Small intestine (tissue), 7 donors: ENCODE data around the gene ENPEP. TPM values are rescaled to one million over a fixed set of nuclear protein-coding genes. Genes with fewer than 3 reads are reported as not detected.

Experiments used
- DNase-seq, 2 donors: peaks; one replicate each; pipeline versions ENCODE4 v3.0.0 to v3.0.0-alpha.2; 2013
- FAIRE-seq: peaks from 2 replicates; lab custom pipeline; 2012; peaks lifted over from hg19 to GRCh38; lab: Jason Lieb, UNC
- H3K27ac ChIP-seq, 3 donors: one replicate each; pipeline ENCODE4 v1.5.1; 2013; ENCODE audit warnings: low read length in 2 of 3, mild to moderate bottlenecking in 2 of 3, control low read depth in 1 of 3, inconsistent platforms in 1 of 3, low read depth in 1 of 3, moderate library complexity in 1 of 3
- H3K27me3 ChIP-seq, 3 donors: one replicate each; pipeline ENCODE4 v1.6.1; 2013; ENCODE audit warnings: low read length in 3 of 3, inconsistent platforms in 1 of 3; ENCODE audit not compliant: control insufficient read depth in 3 of 3, insufficient read depth in 3 of 3
- H3K36me3 ChIP-seq, 3 donors: one replicate each; pipeline ENCODE4 v1.6.1; 2013; ENCODE audit warnings: low read length in 3 of 3, inconsistent platforms in 1 of 3, low read depth in 1 of 3, mild to moderate bottlenecking in 1 of 3, moderate library complexity in 1 of 3; ENCODE audit not compliant: control insufficient read depth in 3 of 3, insufficient read depth in 2 of 3
- H3K4me1 ChIP-seq, 3 donors: one replicate each; pipeline ENCODE4 v1.6.1; 2013; ENCODE audit warnings: low read length in 2 of 3, inconsistent platforms in 1 of 3, low read depth in 1 of 3, mild to moderate bottlenecking in 1 of 3, moderate library complexity in 1 of 3; ENCODE audit not compliant: control insufficient read depth in 3 of 3, insufficient read depth in 2 of 3
- H3K4me3 ChIP-seq, 3 donors: one replicate each; pipeline ENCODE4 v1.5.1; 2013; ENCODE audit warnings: low read length in 3 of 3, control low read depth in 1 of 3, inconsistent platforms in 1 of 3, low read depth in 1 of 3, mild to moderate bottlenecking in 1 of 3, moderate library complexity in 1 of 3
- H3K9me3 ChIP-seq, 2 donors: one replicate each; pipeline ENCODE4 v1.6.1; 2013; ENCODE audit warnings: low read depth in 1 of 2, low read length in 1 of 2; ENCODE audit not compliant: control insufficient read depth in 2 of 2, insufficient read depth in 1 of 2
- WGBS, 3 donors: extraction: QIAGEN DNeasy Blood & Tissue Kit; methylation state at CpG; one replicate each; pipeline ENCODE4 v1.1.7; 2013; 5-methylcytosine and 5-hydroxymethylcytosine counted together
- polyA plus RNA-seq, 4 donors: library from polyadenylated mRNA; stranded (reverse) in 3 of 4; unstranded in 1 of 4; fragments of 200-250 nt in 3 of 4; fragments of 120-200 nt in 1 of 4; gene quantifications; one replicate each; pipeline versions ENCODE4 v1.2.1 to v1.2.3, GENCODE V29; 2013
- donor health status: healthy with polysubstance abuse.
- donor health status: control.
- donor health status: control.
- donor health status: Bipolar disorder and iron deficiency.
- donor health status: healthy.

Gene ENPEP
- polyA plus RNA-seq, 4 donors: 26.9 to 79.4 (median 45.5) TPM

- DNase-seq (peak in 1 of 2 donors; percentile 9), FAIRE-seq (no peak)
- Histone ChIP-seq H3K27ac (no peak overlapping the region), H3K36me3 (peaks cover 0 to 2% (median 0%) of the 10 kb centered on the region in 3 donors), H3K9me3 (no peaks in the 10 kb centered on the region), H3K4me1 (no peaks in the 10 kb centered on the region), H3K27me3 (no peaks in the 10 kb centered on the region), H3K4me3 (no peak overlapping the region)
- 27 to 52% (median 40%) methylated on average over 2 of the region's 2 CpGs for WGBS, 3 donors
Observed at GRCh38 chr4:110533590-110533910, 57.6 kb downstream of the ENPEP start.

- no peaks in the 10 kb centered on the region for H3K9me3 ChIP-seq
- H3K4me3 ChIP-seq: no peak overlapping the region
- FAIRE-seq (no peak), DNase-seq (no peak)
- no peak overlapping the region for H3K27ac ChIP-seq
- H3K27me3 ChIP-seq: no peaks in the 10 kb centered on the region
- whole genome bisulfite sequencing, 3 donors: 68 to 91% (median 81%) methylated on average over 3 of the region's 3 CpGs
- H3K4me1 ChIP-seq: no peaks in the 10 kb centered on the region
- peaks cover 0 to 2% (median 0%) of the 10 kb centered on the region in 3 donors for H3K36me3 ChIP-seq
Observed at GRCh38 chr4:110533940-110534339, 58.0 kb downstream of the ENPEP start.

- no peak for FAIRE-seq
- Histone ChIP-seq H3K9me3 (no peaks in the 10 kb centered on the region), H3K4me1 (no peaks in the 10 kb centered on the region), H3K27me3 (no peaks in the 10 kb centered on the region), H3K27ac (no peak overlapping the region), H3K36me3 (peaks cover 0 to 11% (median 0%) of the 10 kb centered on the region in 3 donors), H3K4me3 (no peak overlapping the region)
- 49 to 87% (median 70%) methylated on average over 3 of the region's 3 CpGs for WGBS, 3 donors
- DNase-seq: no peak
Observed at GRCh38 chr4:110540581-110540980, 64.6 kb downstream of the ENPEP start.

DNA sequence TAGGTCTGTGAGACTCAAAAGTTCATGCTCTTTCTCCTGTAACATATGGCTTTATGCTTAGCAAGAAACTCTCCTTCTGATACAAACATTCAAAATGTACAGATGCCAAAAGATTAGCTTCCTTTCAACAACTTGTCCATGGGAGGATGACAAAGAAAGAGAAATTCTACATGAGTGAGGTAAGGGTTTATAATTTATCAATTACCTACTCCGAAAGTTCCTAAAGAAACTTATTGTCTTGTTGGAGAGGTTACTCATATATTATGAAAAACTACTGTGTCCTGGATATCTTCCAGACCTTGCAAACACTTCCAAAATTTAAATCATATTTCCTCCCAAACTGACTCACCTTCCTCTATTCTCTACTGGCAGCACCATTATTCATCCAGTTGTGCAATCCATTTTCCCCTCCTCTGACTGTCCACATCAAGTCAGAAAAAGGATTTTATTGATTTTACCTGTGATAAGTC is 65.1 kb downstream of the ENPEP start:
- FAIRE-seq (no peak), DNase-seq (no peak)
- Histone ChIP-seq H3K4me1 (no peaks in the 10 kb centered on the region), H3K36me3 (peaks cover 0 to 12% (median 0%) of the 10 kb centered on the region in 3 donors), H3K27me3 (no peaks in the 10 kb centered on the region), H3K4me3 (no peak overlapping the region), H3K9me3 (no peaks in the 10 kb centered on the region), H3K27ac (no peak overlapping the region)
- WGBS, 3 donors: 73 to 91% (median 89%) methylated on average over 1 of the region's 1 CpG

- peaks cover 0 to 1% (median 0%) of the 10 kb centered on the region in 3 donors for H3K27me3 ChIP-seq
- H3K9me3 ChIP-seq: no peaks in the 10 kb centered on the region
- no peaks in the 10 kb centered on the region for H3K4me1 ChIP-seq
- H3K4me3 ChIP-seq: no peak overlapping the region
- 63 to 82% (median 68%) methylated on average over 2 of the region's 2 CpGs for WGBS, 3 donors
- peaks cover 0 to 12% (median 0%) of the 10 kb centered on the region in 3 donors for H3K36me3 ChIP-seq
- H3K27ac ChIP-seq: no peak overlapping the region
- no peak for DNase-seq
- no peak for FAIRE-seq
Observed at GRCh38 chr4:110543577-110543976, 67.6 kb downstream of the ENPEP start.

- no peak for DNase-seq
- Histone ChIP-seq H3K9me3 (no peaks in the 10 kb centered on the region), H3K4me3 (no peak overlapping the region), H3K36me3 (peaks cover 0 to 12% (median 0%) of the 10 kb centered on the region in 3 donors), H3K27me3 (peaks cover 0 to 1% (median 0%) of the 10 kb centered on the region in 3 donors), H3K27ac (no peak overlapping the region), H3K4me1 (no peaks in the 10 kb centered on the region)
- FAIRE-seq: no peak
Observed at GRCh38 chr4:110544594-110544993, 68.6 kb downstream of the ENPEP start.

- Histone ChIP-seq H3K9me3 (no peaks in the 10 kb centered on the region), H3K27ac (no peak overlapping the region), H3K27me3 (peaks cover 0 to 1% (median 0%) of the 10 kb centered on the region in 3 donors), H3K4me1 (no peaks in the 10 kb centered on the region), H3K36me3 (peaks cover 0 to 7% (median 0%) of the 10 kb centered on the region in 3 donors), H3K4me3 (no peak overlapping the region)
- DNase-seq (peak; percentile 29 to 37), FAIRE-seq (no peak)
- 44 to 69% (median 65%) methylated on average over 1 of the region's 1 CpG for WGBS, 3 donors
Observed at GRCh38 chr4:110550260-110550659, 74.3 kb downstream of the ENPEP start.

DNA sequence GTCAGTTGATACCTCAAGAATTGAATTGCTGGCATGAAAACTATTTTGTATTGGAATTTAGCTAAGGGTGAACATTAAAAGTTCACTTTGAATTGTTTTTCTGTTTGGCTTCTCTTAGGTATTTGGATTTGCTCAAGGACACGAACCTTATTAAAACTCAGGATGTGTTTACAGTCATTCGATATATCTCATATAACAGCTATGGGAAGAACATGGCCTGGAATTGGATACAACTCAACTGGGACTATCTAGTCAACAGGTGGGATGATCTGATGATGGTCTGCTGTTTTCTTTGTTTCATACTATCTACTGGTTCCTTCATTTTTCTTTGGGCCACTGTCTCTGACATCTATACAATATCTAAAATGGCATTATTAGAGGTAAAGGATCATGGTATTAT is 77.2 kb downstream of the ENPEP start:
- H3K27ac ChIP-seq: no peak overlapping the region
- H3K9me3 ChIP-seq: no peaks in the 10 kb centered on the region
- 82 to 92% (median 86%) methylated on average over 2 of the region's 2 CpGs for WGBS, 3 donors
- no peak overlapping the region for H3K4me3 ChIP-seq
- H3K27me3 ChIP-seq: no peaks in the 10 kb centered on the region
- H3K36me3 ChIP-seq: peaks cover 0 to 3% (median 0%) of the 10 kb centered on the region in 3 donors
- FAIRE-seq (no peak), DNase-seq (no peak)
- no peaks in the 10 kb centered on the region for H3K4me1 ChIP-seq

DNA sequence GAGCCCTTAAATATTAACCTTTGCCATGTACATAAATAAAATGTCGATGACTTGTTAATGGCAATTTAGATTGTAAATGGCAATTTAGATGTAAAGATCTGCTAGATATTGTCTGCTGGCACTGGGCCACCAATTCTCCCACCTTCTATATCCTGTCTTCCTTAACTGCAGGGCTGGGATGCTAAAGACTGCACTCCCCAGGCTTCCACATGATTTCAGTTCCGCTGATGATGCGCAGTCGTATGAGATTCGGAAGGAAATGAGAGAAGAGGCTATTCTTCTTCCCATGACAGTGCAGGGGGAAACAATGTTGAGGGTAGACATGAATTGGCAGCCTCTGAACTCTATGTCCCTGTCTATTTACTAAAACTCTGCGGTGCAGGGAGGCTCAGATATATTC is 91.3 kb downstream of the ENPEP start:
- H3K4me3 ChIP-seq: no peak overlapping the region
- no peaks in the 10 kb centered on the region for H3K4me1 ChIP-seq
- H3K36me3 ChIP-seq: peaks cover 0 to 8% (median 0%) of the 10 kb centered on the region in 3 donors
- no peaks in the 10 kb centered on the region for H3K27me3 ChIP-seq
- no peaks in the 10 kb centered on the region for H3K9me3 ChIP-seq
- peak in 1 of 2 donors; percentile 29 for DNase-seq
- FAIRE-seq: no peak
- WGBS, 3 donors: 82 to 84% (median 82%) methylated on average over 6 of the region's 6 CpGs
- no peak overlapping the region for H3K27ac ChIP-seq
